ENCODE measurements around the gene DHX9. TPM values are rescaled to one million over a fixed set of nuclear protein-coding genes. Genes with fewer than 3 reads are reported as not detected.

The DHX9 gene
- total and polyA plus RNA-seq, 12 donors = 50.9 to 147 (median 89.8) TPM

GRCh38 chr1:182816863-182817262, 22.3 kb upstream of the DHX9 start:
- WGBS, 4 donors = 94 to 98% (median 96%) methylated on average over 2 of the region's 2 CpGs
- TF ChIP-seq CTCF (IDR thresholded peaks at IDR 0.05) (no peak), POLR2A (IDR thresholded peaks at IDR 0.05) (no peak)
- no peak for DNase-seq
- Histone ChIP-seq H3K27ac (no peak overlapping the region), H3K4me1 (replicated peaks in 1 of 2) (no peaks in the 10 kb centered on the region), H3K27me3 (no peaks in the 10 kb centered on the region), H3K9me3 (replicated peaks in 1 of 3) (no peaks in the 10 kb centered on the region), H3K36me3 (replicated peaks in 1 of 2) (peaks cover 0 to 36% of the 10 kb centered on the region in 2 donors), H3K4me3 (no peak overlapping the region)
- intact Hi-C loops (cut with DNase I) = no loop called here

- WGBS, 4 donors = 90 to 96% (median 94%) methylated on average over 3 of the region's 3 CpGs
- H3K36me3 ChIP-seq (replicated peaks in 1 of 2) = peaks cover 0 to 36% of the 10 kb centered on the region in 2 donors
Measured at GRCh38 chr1:182817802-182818201, 21.3 kb upstream of the DHX9 start.

GRCh38 chr1:182823220-182823619, 15.9 kb upstream of the DHX9 start:
- H3K9me3 ChIP-seq (replicated peaks in 1 of 3) = no peaks in the 10 kb centered on the region
- H3K27ac ChIP-seq = no peak overlapping the region
- no peaks in the 10 kb centered on the region for H3K4me1 ChIP-seq (replicated peaks in 1 of 2)
- intact Hi-C loops (cut with DNase I) = no loop called here
- no peak for TF ChIP-seq POLR2A (IDR thresholded peaks at IDR 0.05)
- no peak for TF ChIP-seq CTCF (IDR thresholded peaks at IDR 0.05)
- H3K4me3 ChIP-seq = no peak overlapping the region
- peaks cover 0 to 8% of the 10 kb centered on the region in 2 donors for H3K36me3 ChIP-seq (replicated peaks in 1 of 2)
- 73 to 84% (median 78%) methylated on average over 3 of the region's 3 CpGs for WGBS, 4 donors
- H3K27me3 ChIP-seq = no peaks in the 10 kb centered on the region
- DNase-seq = no peak

More at GRCh38 chr1:182817802-182818201, 21.3 kb upstream of the DHX9 start:
- DNase-seq = no peak
- no peak for TF ChIP-seq POLR2A (IDR thresholded peaks at IDR 0.05)
- TF ChIP-seq CTCF (IDR thresholded peaks at IDR 0.05) = no peak
- no peaks in the 10 kb centered on the region for H3K9me3 ChIP-seq (replicated peaks in 1 of 3)
- no peaks in the 10 kb centered on the region for H3K27me3 ChIP-seq
- intact Hi-C loops (cut with DNase I) = no loop called here
- H3K4me1 ChIP-seq (replicated peaks in 1 of 2) = no peaks in the 10 kb centered on the region
- H3K4me3 ChIP-seq = no peak overlapping the region
- no peak overlapping the region for H3K27ac ChIP-seq

GRCh38 chr1:182826892-182827291, 12.3 kb upstream of the DHX9 start:
- 89 to 95% (median 92%) methylated on average over 2 of the region's 2 CpGs for WGBS, 4 donors
- Histone ChIP-seq H3K36me3 (replicated peaks in 1 of 2) (no peaks in the 10 kb centered on the region), H3K4me3 (no peak overlapping the region), H3K27ac (no peak overlapping the region), H3K27me3 (no peaks in the 10 kb centered on the region), H3K4me1 (replicated peaks in 1 of 2) (no peaks in the 10 kb centered on the region), H3K9me3 (replicated peaks in 1 of 3) (no peaks in the 10 kb centered on the region)
- no peak for DNase-seq
- intact Hi-C loops (cut with DNase I) = no loop called here
- no peak for TF ChIP-seq CTCF (IDR thresholded peaks at IDR 0.05)
- TF ChIP-seq POLR2A (IDR thresholded peaks at IDR 0.05) = no peak

All from adrenal gland (tissue), 12 donors.